Thoracic aorta (tissue), 2 donors: ENCODE data around the gene ADGRA1. TPM values are rescaled to one million over a fixed set of nuclear protein-coding genes. Genes with fewer than 3 reads are reported as not detected.

Experiments
- ATAC-seq: fragments of 150-250 bp; one replicate; pipeline ENCODE4 v1.8.0; 2017; ENCODE audit warnings: low read depth; ENCODE audit not compliant: insufficient number of reproducible peaks, low FRiP score
- DNase-seq: peaks from one replicate; pipeline ENCODE4 v3.0.0-alpha.2; 2020; ENCODE audit warnings: low spot score
- H3K27ac ChIP-seq, 2 donors: fragments of 200-600 bp; sonication (generic); 1 replicate in 1 of 2; 2 replicates in 1 of 2; pipeline ENCODE4 v1.5.1; 2016; ENCODE audit warnings: mild to moderate bottlenecking in 2 of 2, moderate library complexity in 2 of 2
- H3K27me3 ChIP-seq: fragments of 200-600 bp; sonication (generic); replicated peaks from 2 replicates; pipeline ENCODE4 v1.6.0; 2016; ENCODE audit warnings: mild to moderate bottlenecking; ENCODE audit not compliant: insufficient read depth
- H3K36me3 ChIP-seq: fragments of 200-600 bp; sonication (generic); one replicate; pipeline ENCODE4 v1.5.1; 2016
- H3K4me1 ChIP-seq, 2 donors: fragments of 200-600 bp; sonication (generic); 1 replicate in 1 of 2; 2 replicates in 1 of 2; pipeline versions ENCODE4 v1.5.1 to v1.6.0; 2016; ENCODE audit warnings: low read depth in 2 of 2, mild to moderate bottlenecking in 1 of 2; ENCODE audit not compliant: control insufficient read depth in 1 of 2
- H3K4me3 ChIP-seq: fragments of 200-600 bp; sonication (generic); 2 replicates; pipeline ENCODE4 v1.5.1; 2016; ENCODE audit warnings: mild to moderate bottlenecking
- H3K9me3 ChIP-seq: fragments of 200-600 bp; sonication (generic); 2 replicates; pipeline ENCODE4 v1.5.1; 2016
- CTCF ChIP-seq: fragments of 200-600 bp; sonication (generic); IDR thresholded peaks from one replicate; pipeline ENCODE4 v1.5.1; 2019; ENCODE audit warnings: antibody characterized with exemption
- total RNA-seq, 2 donors: library from RNA; depleted of rRNA; stranded (reverse); fragments of >200 nt; gene quantifications; one replicate each; pipeline versions ENCODE4 v1.1.0 to v1.2.3, GENCODE V29; 2016

Gene ADGRA1
- total RNA-seq, 2 donors from 2014 or later, result not detected

DNA sequence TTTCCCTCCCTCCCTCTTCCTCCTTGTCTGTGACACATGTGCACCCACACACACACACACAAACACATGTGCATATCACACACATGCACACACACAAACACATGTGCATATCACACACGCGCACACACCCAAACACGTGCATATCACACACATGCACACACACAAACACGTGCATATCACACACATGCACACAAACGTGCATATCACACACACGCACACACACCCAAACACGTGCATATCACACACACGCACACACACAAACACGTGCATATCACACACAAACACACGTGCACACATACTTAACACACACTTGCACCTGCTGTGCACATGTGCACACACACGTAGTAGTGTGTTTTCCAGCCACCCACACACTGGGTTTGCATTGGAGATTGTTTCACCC, 42.9 kb downstream of the ADGRA1 start:
- ATAC-seq, result no peak
- TF ChIP-seq CTCF, result no peak
- Histone ChIP-seq H3K4me3 (no peak overlapping the region), H3K36me3 (no peaks in the 10 kb centered on the region), H3K4me1 (no peaks in the 10 kb centered on the region), H3K9me3 (no peaks in the 10 kb centered on the region), H3K27me3 (no peaks in the 10 kb centered on the region), H3K27ac (no peak overlapping the region)
- DNase-seq, result no peak

DNA sequence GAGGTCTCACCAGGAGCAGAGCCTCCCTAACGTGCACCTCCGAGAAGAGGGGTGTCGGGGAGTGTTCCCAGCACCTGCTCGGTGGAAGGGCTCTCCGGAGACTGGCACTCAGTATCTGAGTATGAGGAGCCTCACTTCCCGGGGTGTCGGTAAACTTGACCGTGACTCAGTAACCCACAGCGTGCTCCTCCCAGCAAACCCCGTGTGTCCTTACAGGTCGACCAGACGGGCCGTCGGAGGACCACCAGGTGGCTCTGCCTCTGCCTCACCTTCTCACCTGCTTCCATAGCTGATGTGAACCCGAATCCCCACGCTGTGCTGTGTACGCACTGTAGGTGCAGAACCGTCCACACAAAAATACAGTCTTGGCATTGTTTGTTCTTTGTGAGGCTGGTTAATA, 43.3 kb downstream of the ADGRA1 start:
- H3K4me3 ChIP-seq, result no peak overlapping the region
- no peak for TF ChIP-seq CTCF
- ATAC-seq, result no peak
- no peaks in the 10 kb centered on the region for H3K9me3 ChIP-seq
- DNase-seq, result no peak
- no peaks in the 10 kb centered on the region for H3K36me3 ChIP-seq
- H3K4me1 ChIP-seq, result no peaks in the 10 kb centered on the region
- no peak overlapping the region for H3K27ac ChIP-seq
- H3K27me3 ChIP-seq, result no peaks in the 10 kb centered on the region

GRCh38 chr10:133131734-133132472, 44.2 kb downstream of the ADGRA1 start:
- no peak for TF ChIP-seq CTCF
- no peaks in the 10 kb centered on the region for H3K4me1 ChIP-seq
- no peaks in the 10 kb centered on the region for H3K9me3 ChIP-seq
- H3K27ac ChIP-seq, result no peak overlapping the region
- H3K36me3 ChIP-seq, result no peaks in the 10 kb centered on the region
- H3K27me3 ChIP-seq, result no peaks in the 10 kb centered on the region
- H3K4me3 ChIP-seq, result no peak overlapping the region
- DNase-seq (no peak), ATAC-seq (no peak)

DNA sequence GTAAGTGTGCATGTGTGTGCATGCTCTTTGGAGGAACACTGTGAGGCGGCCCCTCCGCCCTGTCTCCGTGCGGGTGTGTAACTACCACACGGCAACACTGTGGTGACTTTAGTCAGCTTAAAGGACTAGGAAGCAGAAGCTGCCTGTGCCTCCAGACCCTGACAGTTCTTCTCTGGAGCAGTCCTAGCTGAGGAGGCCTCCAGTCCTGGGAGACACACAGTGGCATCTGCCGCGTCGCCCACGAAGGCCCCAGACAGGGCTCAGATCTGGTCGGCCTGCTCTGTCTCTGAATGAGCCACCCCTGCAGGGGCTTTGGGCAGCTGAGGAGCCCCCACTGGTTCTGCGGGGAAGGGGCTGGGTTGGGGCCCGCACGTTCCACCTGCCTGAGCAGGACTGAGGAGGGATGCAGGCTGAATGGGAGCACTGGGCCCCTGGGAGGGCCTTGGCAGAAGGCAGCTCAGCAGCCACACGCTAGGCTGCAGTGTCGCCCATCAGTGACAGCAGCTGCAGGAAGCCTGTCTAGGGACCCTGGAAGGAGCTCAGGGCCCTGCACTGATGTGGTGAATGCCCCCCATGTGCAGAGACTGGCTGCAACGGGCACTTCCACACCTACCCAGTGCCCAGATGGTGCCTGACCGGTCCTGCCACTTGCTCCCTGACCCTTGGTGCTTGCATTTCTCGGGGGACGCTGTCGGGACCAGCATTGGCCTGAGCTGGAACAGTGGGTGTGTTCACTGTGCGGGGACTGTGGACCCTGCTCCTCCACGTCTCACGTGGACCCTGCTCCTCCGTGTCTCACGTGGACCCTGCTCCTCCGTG, 45.0 kb downstream of the ADGRA1 start:
- ATAC-seq, result no peak
- Histone ChIP-seq H3K9me3 (no peaks in the 10 kb centered on the region), H3K4me1 (no peaks in the 10 kb centered on the region)

More for the DNA sequence above, 45.0 kb downstream of the ADGRA1 start:
- H3K4me3 ChIP-seq, result no peak overlapping the region
- no peak overlapping the region for H3K27ac ChIP-seq
- DNase-seq, result no peak
- H3K27me3 ChIP-seq, result no peaks in the 10 kb centered on the region
- H3K36me3 ChIP-seq, result no peaks in the 10 kb centered on the region
- TF ChIP-seq CTCF, result no peak
